IgD-negative memory B cell (primary cell): ENCODE measurements around the gene POLE. TPM values are rescaled to one million over a fixed set of nuclear protein-coding genes. Genes with fewer than 3 reads are reported as not detected.

Experiments
- H3K27ac Mint-ChIP-seq, 3 donors: one replicate each; pipeline ENCODE4 v1.8.0; 2020 to 2022; ENCODE audit warnings: mild to moderate bottlenecking in 3 of 3, mixed read lengths in 3 of 3, moderate library complexity in 1 of 3
- H3K27me3 Mint-ChIP-seq: one replicate; pipeline ENCODE4 v1.8.0; 2021; ENCODE audit warnings: mixed read lengths
- H3K36me3 Mint-ChIP-seq: one replicate; pipeline ENCODE4 v1.8.0; 2020; ENCODE audit warnings: mild to moderate bottlenecking, mixed read lengths
- H3K4me1 Mint-ChIP-seq, 3 donors: one replicate each; pipeline ENCODE4 v1.8.0; 2020 to 2022; ENCODE audit warnings: mixed read lengths in 3 of 3, mild to moderate bottlenecking in 1 of 3
- H3K4me3 Mint-ChIP-seq, 4 donors: one replicate each; pipeline ENCODE4 v1.8.0; 2020 to 2022; ENCODE audit warnings: mild to moderate bottlenecking in 4 of 4, mixed read lengths in 4 of 4, moderate library complexity in 3 of 4
- H3K9me3 Mint-ChIP-seq, 3 donors: one replicate each; pipeline ENCODE4 v1.8.0; 2020 to 2021; ENCODE audit warnings: mixed read lengths in 3 of 3, mild to moderate bottlenecking in 1 of 3
- polyA plus RNA-seq: library from polyadenylated mRNA; unstranded; fragments of 300-500 nt; fragmentation: Illumina TruSeq; gene quantifications from one replicate; pipeline ENCODE4 v1.2.3, GENCODE V29; 2021

POLE gene
- polyA plus RNA-seq, 1 donor from 2014 or later = 3.4 TPM

DNA sequence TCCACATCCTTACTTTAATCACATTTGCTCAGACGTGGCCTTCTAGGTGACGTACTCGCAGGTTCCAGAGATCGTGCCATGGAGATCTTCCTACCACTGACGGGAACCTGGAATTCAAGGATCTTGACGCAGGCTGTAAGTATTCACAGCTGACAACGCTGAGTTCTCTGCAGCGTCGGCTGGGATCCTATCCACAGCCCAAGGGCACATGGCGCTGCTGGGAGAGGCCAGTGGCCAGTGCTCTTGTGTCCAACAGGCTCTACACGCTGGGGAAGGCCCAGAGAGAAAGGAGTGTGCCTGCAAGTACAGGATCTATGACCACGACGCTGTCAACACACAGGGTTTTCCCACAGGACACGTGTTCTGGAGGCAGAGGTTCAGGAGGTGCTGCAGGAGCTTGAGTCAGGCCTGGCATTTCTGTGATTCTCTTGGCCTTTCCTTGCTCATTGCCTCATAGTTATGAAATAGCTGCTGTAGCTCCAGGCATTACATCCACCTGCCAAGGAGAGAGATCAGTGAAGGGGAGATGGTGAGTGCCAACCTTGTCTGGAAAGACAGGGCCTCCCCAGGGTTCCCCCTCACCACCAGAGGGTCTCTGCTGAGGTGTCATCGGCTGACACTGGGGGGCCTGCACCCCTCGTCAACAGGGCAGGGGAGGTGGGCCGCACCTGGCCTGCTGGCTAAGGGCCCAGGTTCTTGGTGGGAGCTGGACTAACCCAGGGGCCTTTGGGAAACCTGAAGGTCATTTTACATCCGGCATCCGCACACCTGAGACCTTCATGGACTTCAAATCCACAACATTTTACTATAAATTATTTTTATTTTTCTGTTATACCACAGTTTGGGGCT, 98.1 kb downstream of the POLE start:
- peak overlapping the region in 1 of 3 donors; percentile 25 for H3K27ac Mint-ChIP-seq
- peaks cover 0 to 3% (median 0%) of the 10 kb centered on the region in 3 donors for H3K4me1 Mint-ChIP-seq
- H3K4me3 Mint-ChIP-seq = no peak overlapping the region
- H3K9me3 Mint-ChIP-seq = no peaks in the 10 kb centered on the region
- H3K27me3 Mint-ChIP-seq = peaks cover 4% of the 10 kb centered on the region
- no peaks in the 10 kb centered on the region for H3K36me3 Mint-ChIP-seq

DNA sequence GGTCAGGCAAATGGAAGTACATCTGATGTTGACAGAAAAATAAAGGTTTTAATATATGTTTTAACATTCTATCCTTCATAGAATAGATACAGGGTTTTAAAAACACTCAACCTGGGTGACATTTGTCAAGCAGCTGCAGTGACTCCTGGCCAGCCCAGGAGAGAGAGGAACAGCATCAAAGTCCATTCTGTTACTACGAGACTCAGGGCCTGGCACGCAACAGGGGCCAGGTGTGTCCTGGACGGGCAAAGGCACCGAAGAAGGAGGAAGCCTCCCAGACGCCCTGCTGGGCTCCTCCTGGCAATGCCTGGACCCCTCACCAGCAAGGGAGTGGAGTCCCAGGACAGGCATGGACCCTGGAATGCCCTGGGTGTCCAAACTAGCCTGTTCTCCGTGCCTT, 98.8 kb downstream of the POLE start:
- Mint-ChIP-seq H3K9me3 (no peaks in the 10 kb centered on the region), H3K4me1 (no peaks in the 10 kb centered on the region), H3K27ac (no peak overlapping the region), H3K36me3 (no peaks in the 10 kb centered on the region), H3K27me3 (peaks cover 1% of the 10 kb centered on the region), H3K4me3 (no peak overlapping the region)

DNA sequence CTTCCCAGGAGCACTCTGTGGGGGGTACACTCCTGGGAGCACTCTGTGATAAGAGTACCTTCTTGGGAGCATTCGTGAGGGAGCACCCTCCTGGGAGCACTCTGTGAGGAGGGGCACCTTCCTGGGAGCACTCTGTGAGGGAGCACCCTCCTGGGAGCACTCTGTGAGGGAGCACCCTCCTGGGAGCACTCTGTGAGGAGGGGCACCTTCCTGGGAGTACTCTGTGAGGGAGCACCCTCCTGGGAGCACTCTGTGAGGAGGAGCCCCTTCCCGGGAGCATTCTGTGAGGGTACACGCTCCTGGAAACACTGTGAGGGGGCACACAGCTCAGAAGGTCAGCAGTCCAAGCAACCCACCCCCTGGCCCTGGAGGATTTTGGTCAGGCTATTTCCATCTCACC, 99.4 kb downstream of the POLE start:
- Mint-ChIP-seq H3K4me1 (no peaks in the 10 kb centered on the region), H3K9me3 (no peaks in the 10 kb centered on the region), H3K36me3 (no peaks in the 10 kb centered on the region), H3K4me3 (no peak overlapping the region), H3K27ac (no peak overlapping the region), H3K27me3 (peaks cover 1% of the 10 kb centered on the region)

DNA sequence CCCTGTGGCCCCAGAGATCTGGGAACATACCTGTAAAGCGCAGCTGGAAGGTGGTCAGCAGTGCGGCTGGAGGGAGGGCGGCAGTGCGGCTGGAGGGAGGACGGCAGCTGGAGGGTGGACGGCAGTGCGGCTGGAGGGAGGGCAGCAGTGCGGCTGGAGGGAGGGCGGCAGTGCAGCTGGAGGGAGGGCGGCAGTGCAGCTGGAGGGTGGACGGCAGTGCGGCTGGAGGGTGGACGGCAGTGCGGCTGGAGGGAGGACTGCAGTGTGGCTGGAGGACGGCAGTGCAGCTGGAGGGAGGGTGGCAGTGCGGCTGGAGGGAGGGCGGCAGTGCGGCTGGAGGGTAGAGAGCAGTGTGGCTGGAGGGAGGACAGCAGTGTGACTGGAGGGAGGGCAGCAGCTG, 100.2 kb downstream of the POLE start:
- no peaks in the 10 kb centered on the region for H3K27me3 Mint-ChIP-seq
- H3K4me3 Mint-ChIP-seq = no peak overlapping the region
- no peaks in the 10 kb centered on the region for H3K9me3 Mint-ChIP-seq
- no peaks in the 10 kb centered on the region for H3K36me3 Mint-ChIP-seq
- no peak overlapping the region for H3K27ac Mint-ChIP-seq
- H3K4me1 Mint-ChIP-seq = no peaks in the 10 kb centered on the region

DNA sequence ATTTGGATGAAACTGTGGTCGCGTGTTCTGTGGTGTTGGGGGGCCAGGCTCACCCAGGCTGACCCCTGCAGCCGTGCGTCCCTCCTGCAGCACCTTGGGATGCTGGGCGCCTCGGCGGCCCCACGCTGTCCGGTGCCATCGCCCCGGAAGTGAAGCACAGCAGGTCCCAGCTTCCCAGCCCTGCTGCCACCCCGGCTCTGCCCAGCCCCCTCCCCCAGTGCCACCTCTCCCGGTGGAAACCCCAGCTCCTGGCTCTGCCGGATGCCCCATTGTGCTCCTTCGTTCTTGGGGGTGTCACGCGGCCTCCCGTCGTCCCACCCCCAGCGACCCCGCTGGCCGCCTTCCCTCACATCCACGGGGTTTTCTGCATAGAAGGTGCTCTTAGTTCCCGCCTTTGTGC, 102.0 kb downstream of the POLE start:
- Mint-ChIP-seq H3K4me3 (no peak overlapping the region), H3K4me1 (no peaks in the 10 kb centered on the region), H3K27ac (no peak overlapping the region), H3K36me3 (no peaks in the 10 kb centered on the region), H3K27me3 (no peaks in the 10 kb centered on the region), H3K9me3 (no peaks in the 10 kb centered on the region)

DNA sequence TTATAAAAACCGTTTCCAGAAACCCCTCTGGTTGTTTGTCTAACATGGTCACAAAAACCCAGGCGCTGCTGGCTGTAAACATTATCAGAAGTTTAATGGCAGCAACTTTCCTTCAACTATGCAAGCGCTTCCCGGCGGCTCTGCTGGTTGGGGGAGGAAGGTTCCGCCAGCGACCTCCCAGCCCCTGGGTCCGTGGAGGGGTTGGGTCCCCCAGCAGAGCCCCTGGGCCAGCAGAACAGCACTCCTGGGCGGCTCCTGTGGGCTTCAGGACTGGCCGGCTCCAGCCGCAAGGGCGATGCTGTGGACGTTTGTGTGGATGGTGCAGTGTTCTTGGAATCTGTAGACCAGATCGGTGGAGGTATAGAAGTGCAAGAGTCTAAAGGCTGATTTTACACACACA, 102.7 kb downstream of the POLE start:
- Mint-ChIP-seq H3K27me3 (no peaks in the 10 kb centered on the region), H3K9me3 (no peaks in the 10 kb centered on the region), H3K4me1 (no peaks in the 10 kb centered on the region), H3K27ac (no peak overlapping the region), H3K36me3 (no peaks in the 10 kb centered on the region), H3K4me3 (no peak overlapping the region)

DNA sequence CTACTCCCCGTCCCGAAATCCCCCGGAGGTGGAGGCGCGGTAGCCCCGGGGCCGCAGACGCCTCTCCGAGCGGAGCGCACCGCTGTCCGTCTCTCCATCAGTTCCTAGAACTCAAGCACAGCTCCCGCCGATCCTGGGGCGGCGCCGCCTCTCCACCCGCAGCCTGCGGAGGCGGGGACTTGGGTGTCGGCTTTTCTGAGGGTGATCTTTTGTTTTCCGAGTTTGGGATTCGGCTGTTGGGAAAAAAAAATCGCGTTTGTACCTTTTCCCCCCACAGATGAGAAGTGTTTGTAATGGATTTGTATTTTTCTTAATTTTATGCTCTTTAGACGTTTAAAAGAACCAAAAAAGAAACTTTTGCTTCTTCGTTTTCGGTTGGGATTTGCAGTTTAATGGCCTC, 103.4 kb downstream of the POLE start:
- Mint-ChIP-seq H3K4me1 (no peaks in the 10 kb centered on the region), H3K9me3 (no peaks in the 10 kb centered on the region), H3K36me3 (peaks cover 1% of the 10 kb centered on the region), H3K27me3 (no peaks in the 10 kb centered on the region), H3K4me3 (no peak overlapping the region), H3K27ac (no peak overlapping the region)

DNA sequence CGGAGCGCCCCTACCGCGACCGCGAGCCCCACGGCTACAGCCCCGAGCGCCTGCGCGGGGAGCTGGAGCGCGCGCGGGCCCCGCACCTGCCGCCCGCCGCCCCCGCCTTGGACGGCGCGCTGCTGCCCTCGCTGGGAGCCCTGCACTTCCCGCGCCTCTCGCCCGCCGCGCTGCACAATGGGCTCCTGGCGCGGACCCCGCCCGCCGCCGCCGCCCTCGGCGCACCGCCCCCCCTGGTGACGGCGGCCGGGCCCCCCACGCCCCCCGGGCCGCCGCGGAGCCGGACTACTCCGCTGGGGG, 103.8 kb downstream of the POLE start:
- Mint-ChIP-seq H3K4me1 (no peaks in the 10 kb centered on the region), H3K27ac (no peak overlapping the region), H3K9me3 (no peaks in the 10 kb centered on the region), H3K4me3 (no peak overlapping the region), H3K36me3 (peaks cover 1% of the 10 kb centered on the region), H3K27me3 (no peaks in the 10 kb centered on the region)

DNA sequence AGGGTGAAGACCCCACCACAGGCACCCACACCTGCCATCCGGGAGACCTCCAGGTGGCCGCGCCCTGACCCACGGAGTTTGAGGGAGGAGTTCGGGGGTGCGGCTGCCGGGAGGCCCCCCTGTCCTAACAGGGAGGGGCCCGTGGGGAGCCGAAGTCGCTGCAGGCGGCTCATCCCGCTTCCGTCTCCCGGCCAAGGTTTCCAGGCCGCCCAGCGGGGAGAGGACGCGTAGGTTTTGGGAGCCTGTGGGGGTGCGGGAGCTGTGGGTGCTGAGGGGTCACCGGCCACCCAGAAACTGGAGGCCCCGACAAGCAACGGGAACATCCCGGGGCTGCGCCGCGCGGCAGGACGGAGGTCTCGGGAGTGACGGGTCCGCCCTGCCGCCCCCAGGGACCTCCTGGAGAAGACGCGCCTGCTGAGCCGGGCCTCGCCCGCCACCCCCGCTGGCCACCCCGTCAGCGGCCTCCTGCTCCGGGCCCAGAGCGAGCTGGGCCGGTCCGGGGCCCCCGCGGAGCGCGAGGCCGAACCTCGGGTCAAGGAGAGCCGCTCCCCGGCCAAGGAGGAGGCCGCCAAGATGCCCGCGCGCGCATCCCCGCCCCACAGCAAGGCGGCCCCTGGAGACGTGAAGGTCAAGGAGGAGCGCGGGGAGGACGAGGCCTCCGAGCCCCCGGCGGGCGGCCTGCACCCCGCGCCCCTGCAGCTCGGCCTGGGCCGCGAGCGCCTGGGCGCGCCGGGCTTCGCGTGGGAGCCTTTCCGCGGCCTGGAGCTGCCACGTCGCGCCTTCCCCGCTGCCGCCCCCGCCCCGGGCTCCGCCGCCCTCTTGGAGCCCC, 104.3 kb downstream of the POLE start:
- Mint-ChIP-seq H3K4me3 (no peak overlapping the region), H3K9me3 (no peaks in the 10 kb centered on the region), H3K36me3 (peaks cover 1% of the 10 kb centered on the region), H3K27ac (no peak overlapping the region), H3K4me1 (peaks cover 0 to 1% (median 0%) of the 10 kb centered on the region in 3 donors), H3K27me3 (no peaks in the 10 kb centered on the region)

DNA sequence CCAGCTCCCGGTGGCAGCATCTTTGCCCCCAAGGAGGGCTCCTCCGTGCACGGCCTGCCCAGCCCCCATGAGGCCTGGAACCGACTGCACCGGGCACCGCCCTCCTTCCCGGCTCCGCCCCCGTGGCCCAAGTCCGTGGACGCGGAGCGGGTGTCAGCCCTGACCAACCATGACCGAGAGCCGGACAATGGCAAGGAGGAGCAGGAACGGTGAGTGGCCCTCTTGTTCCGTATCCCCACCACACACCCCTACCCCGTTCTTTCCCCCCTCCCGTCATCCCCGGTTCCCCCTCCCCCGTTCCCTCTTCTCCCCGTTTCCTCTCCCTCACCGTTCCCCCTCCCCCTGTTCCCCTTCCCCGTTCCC, 105.1 kb downstream of the POLE start:
- Mint-ChIP-seq H3K4me3 (no peak overlapping the region), H3K4me1 (peaks cover 0 to 2% (median 0%) of the 10 kb centered on the region in 3 donors), H3K27ac (no peak overlapping the region), H3K36me3 (peaks cover 1% of the 10 kb centered on the region), H3K27me3 (no peaks in the 10 kb centered on the region), H3K9me3 (no peaks in the 10 kb centered on the region)

DNA sequence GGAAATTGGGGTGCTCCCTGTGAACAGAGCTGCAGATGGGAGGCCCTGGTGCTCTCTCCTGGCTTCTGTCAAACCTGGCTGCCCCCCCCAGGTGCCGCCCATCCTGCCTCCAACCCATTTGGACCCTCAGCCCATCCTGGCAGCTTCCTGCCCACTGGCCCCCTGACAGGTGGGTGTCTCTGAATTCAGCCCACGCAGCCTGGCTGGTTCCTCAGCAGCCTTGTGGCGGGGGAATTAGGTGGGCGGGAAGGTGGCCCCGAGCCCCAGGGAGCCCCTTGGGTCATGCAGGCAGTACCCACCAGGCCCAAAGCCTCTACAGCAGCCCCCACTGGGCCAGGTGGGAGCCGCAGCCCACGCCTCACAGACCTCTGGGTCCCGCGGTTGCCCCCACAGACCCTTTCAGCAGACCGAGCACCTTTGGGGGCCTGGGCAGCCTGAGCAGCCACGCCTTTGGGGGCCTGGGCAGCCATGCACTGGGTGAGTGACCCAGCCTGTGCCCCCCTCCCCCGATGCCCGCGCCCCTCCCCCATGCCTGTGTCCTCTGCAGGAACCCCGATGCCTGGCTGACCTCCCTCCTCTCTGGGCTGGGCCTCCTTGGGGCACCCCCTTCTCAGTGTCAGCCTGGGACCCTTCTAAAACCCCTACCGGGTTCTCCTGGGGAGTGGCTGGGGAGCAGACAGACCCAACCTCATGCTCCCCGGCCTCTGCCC, 105.6 kb downstream of the POLE start:
- H3K4me1 Mint-ChIP-seq = peaks cover 0 to 2% (median 0%) of the 10 kb centered on the region in 3 donors
- no peaks in the 10 kb centered on the region for H3K9me3 Mint-ChIP-seq
- H3K36me3 Mint-ChIP-seq = peaks cover 2% of the 10 kb centered on the region
- H3K4me3 Mint-ChIP-seq = no peak overlapping the region
- no peaks in the 10 kb centered on the region for H3K27me3 Mint-ChIP-seq
- H3K27ac Mint-ChIP-seq = no peak overlapping the region

DNA sequence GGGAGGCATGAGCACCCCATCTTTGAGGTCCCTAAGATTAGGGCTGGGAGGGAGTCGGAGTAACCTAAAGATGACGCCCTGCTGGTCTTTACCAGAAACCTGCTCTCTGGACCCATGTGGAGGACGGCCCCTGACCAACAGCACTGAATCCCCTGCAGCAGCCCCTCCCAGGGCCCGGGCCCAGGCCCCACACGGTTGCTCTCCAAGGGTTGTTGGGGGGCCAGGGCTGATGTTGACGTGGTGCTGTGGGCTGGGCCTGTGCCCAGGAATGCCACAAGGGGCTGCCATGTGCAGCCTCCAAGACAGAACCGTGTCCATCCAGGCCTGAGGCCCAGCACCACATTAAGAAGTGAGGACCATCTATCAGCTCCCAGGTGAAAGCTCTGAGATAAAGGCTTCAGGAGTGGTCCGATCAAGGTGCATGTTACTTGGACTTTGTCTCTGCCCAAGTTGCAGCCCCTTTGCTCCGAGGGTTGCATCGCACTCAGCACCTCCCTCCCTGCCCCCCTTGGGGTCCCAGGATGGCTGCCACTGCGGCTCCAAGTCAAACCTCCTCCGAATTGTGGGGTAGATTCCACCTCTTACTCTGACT, 106.3 kb downstream of the POLE start:
- H3K4me3 Mint-ChIP-seq = no peak overlapping the region
- H3K27me3 Mint-ChIP-seq = no peaks in the 10 kb centered on the region
- no peak overlapping the region for H3K27ac Mint-ChIP-seq
- H3K36me3 Mint-ChIP-seq = peaks cover 3% of the 10 kb centered on the region
- no peaks in the 10 kb centered on the region for H3K9me3 Mint-ChIP-seq
- H3K4me1 Mint-ChIP-seq = peaks cover 0 to 2% (median 0%) of the 10 kb centered on the region in 3 donors

DNA sequence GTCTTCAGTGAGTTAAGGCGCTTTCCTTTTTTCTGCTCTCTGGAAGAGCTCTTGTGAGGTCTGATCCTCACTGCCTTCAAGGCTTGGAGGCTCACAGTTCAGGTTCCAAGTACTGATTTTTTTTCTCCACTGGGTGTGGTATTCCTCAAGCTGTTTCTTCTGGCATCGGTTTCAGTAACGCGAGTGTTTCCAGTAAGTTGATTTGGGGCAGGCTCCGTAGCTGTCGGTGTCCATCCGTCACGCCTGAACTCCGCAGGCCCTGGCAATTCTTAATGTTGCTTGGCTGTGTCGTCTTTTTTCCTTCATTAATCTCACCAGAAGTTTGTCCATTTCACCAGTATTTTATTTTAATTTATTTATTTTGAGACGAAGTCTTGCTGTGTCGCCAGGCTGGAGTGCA, 107.4 kb downstream of the POLE start:
- Mint-ChIP-seq H3K4me1 (peaks cover 0 to 2% (median 0%) of the 10 kb centered on the region in 3 donors), H3K9me3 (no peaks in the 10 kb centered on the region), H3K4me3 (no peak overlapping the region)

DNA sequence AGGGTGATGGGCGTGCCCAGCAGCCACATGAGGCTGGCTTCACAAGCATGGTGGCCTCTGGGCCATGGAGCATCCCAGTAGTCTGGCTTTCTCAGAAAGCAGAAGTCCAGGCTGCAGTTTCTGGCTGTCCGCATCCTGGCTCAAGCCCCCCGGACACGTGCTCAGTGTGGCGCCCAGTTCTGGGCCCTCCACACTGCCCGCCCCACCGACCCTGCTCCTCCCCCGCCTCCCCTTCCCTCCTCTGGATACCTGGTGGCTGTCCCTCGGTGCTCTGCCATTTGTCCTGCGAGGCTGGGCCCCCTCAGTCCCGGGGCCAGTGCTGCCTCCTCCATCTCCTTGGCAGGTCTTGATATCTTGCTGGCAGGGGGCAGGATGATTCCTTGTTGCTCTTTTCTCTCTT, 108.3 kb downstream of the POLE start:
- Mint-ChIP-seq H3K27ac (no peak overlapping the region), H3K36me3 (peaks cover 3% of the 10 kb centered on the region), H3K27me3 (no peaks in the 10 kb centered on the region), H3K4me3 (no peak overlapping the region), H3K4me1 (peaks cover 0 to 2% (median 0%) of the 10 kb centered on the region in 3 donors), H3K9me3 (no peaks in the 10 kb centered on the region)

More for the DNA sequence above, 107.4 kb downstream of the POLE start:
- no peak overlapping the region for H3K27ac Mint-ChIP-seq
- peaks cover 3% of the 10 kb centered on the region for H3K36me3 Mint-ChIP-seq
- no peaks in the 10 kb centered on the region for H3K27me3 Mint-ChIP-seq

DNA sequence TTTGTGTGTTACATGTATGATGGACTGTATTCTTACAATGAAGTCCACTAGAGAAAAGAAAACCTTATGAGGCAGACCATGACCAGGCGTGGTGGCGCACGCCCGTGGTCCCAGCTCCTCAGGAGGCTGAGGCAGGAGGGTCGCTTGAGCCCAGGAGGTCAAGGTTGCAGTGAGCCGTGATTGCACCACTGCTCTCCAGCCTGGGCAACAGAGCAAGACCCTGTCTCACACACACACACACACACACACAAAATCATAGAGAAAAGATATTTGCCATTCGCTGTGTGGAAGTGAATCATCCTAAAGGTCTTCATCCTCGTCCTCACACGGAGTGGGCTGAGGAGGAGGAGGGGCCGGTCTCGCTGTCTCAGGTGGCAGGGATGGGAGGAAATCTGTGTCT, 109.0 kb downstream of the POLE start:
- Mint-ChIP-seq H3K4me1 (peaks cover 0 to 2% (median 0%) of the 10 kb centered on the region in 3 donors), H3K36me3 (peaks cover 3% of the 10 kb centered on the region), H3K9me3 (no peaks in the 10 kb centered on the region), H3K27me3 (no peaks in the 10 kb centered on the region), H3K4me3 (no peak overlapping the region), H3K27ac (no peak overlapping the region)
